ENCODE measurements around the gene ERC1.

Gene ERC1

DNA sequence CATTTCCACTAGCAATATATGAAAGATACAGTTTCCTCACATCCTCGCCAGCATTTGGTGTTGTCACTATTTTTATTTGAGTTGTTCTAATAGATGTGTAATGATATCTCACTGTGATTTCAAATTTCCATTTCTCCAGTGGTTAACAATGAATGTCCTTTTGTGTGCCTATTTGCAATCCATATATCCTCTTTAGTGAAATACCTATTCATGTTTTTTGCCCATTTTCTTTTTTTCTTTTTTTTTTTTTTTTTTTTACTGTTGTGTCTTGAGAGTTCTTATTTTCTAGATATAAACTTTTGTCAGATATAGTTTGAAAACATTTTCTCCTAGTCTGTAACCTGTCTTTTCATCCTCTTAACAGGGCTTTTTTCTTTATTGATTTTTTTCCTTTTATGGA, 524.4 kb downstream of the ERC1 start:
- H3K27me3 ChIP-seq (ENCODE audit: insufficient read depth, poor library complexity, severe bottlenecking) = no peaks in the 10 kb centered on the region
- DNase-seq (ENCODE audit: low read depth in 1 of 2, low spot score in 1 of 2) = no peak
- TF ChIP-seq POLR2AphosphoS5 (IDR thresholded peaks at IDR 0.05; ENCODE audit: low read depth) (no peak), SPI1 (IDR thresholded peaks at IDR 0.05; ENCODE audit: borderline replicate concordance, low read depth) (no peak), GABPA (IDR thresholded peaks at IDR 0.05; ENCODE audit: low read depth) (no peak)
- TF ChIP-seq, protein P1, sequence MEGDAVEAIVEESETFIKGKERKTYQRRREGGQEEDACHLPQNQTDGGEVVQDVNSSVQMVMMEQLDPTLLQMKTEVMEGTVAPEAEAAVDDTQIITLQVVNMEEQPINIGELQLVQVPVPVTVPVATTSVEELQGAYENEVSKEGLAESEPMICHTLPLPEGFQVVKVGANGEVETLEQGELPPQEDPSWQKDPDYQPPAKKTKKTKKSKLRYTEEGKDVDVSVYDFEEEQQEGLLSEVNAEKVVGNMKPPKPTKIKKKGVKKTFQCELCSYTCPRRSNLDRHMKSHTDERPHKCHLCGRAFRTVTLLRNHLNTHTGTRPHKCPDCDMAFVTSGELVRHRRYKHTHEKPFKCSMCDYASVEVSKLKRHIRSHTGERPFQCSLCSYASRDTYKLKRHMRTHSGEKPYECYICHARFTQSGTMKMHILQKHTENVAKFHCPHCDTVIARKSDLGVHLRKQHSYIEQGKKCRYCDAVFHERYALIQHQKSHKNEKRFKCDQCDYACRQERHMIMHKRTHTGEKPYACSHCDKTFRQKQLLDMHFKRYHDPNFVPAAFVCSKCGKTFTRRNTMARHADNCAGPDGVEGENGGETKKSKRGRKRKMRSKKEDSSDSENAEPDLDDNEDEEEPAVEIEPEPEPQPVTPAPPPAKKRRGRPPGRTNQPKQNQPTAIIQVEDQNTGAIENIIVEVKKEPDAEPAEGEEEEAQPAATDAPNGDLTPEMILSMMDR (IDR thresholded peaks at IDR 0.05; ENCODE audit: insufficient read depth, low read length) = no peak
- TF ChIP-seq, protein P2, sequence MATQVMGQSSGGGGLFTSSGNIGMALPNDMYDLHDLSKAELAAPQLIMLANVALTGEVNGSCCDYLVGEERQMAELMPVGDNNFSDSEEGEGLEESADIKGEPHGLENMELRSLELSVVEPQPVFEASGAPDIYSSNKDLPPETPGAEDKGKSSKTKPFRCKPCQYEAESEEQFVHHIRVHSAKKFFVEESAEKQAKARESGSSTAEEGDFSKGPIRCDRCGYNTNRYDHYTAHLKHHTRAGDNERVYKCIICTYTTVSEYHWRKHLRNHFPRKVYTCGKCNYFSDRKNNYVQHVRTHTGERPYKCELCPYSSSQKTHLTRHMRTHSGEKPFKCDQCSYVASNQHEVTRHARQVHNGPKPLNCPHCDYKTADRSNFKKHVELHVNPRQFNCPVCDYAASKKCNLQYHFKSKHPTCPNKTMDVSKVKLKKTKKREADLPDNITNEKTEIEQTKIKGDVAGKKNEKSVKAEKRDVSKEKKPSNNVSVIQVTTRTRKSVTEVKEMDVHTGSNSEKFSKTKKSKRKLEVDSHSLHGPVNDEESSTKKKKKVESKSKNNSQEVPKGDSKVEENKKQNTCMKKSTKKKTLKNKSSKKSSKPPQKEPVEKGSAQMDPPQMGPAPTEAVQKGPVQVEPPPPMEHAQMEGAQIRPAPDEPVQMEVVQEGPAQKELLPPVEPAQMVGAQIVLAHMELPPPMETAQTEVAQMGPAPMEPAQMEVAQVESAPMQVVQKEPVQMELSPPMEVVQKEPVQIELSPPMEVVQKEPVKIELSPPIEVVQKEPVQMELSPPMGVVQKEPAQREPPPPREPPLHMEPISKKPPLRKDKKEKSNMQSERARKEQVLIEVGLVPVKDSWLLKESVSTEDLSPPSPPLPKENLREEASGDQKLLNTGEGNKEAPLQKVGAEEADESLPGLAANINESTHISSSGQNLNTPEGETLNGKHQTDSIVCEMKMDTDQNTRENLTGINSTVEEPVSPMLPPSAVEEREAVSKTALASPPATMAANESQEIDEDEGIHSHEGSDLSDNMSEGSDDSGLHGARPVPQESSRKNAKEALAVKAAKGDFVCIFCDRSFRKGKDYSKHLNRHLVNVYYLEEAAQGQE (IDR thresholded peaks at IDR 0.05; ENCODE audit: insufficient replicate concordance, low read depth) = no peak
- no peak overlapping the region for H3K27ac ChIP-seq (replicated peaks)
- no peak overlapping the region for H3K4me3 ChIP-seq (replicated peaks; ENCODE audit: insufficient read depth, low read length)

DNA sequence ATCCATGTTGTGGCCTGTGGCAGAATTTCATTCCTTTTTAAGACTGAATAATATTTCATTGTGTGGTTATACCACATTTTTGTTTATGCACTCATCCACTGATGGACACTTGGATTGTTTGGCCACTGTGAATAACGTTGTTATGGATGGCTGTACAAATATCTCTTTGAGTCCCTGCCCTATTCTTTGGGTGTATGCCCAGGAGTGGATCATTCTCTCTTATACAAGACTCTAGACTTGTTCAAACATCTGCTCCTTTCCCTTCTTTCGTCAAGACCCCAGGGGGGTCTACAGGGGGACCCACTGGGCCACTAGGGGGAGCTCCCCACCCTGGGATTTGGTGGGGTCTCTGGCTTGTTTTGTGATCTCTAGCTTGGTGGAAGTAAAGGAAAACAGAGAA, 526.0 kb downstream of the ERC1 start:
- no peak overlapping the region for H3K4me3 ChIP-seq (replicated peaks; ENCODE audit: insufficient read depth, low read length)

DNA sequence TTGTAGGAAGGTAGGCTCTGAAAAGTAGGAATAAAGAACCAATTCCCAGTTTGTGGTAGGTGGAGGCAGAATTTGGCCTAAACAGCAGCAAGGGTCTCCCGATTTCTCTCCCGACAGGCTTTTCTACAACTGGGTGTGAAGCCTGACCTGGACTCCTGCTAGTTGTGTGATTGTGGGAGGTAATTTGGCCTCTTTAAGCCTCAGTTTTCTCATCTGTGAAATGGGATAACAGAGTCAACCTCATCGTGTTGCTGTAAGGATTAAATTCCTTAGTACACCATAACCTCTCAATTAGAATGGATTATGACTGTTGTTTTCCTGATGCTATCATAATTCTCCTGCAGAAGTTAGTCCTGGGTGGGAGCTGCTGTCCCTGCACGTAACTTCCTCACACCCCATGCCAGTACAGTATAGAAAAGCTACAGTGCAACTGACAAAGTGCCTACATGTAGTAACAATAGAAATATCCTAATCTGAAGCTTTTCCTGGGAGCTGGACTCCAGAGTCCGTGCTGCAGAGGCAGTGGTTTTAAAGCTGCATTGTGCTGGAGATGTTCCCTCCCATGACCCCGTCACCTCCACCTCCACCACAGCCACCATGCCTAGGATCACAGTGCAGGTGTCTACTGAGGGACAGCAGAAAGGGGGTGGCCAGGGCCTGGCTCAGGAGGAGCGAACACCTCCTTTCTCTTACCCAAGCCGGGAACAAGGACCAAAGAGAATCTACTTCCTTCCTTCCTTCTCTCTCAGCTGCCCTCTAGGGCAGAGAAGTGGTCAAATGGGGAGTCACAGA, 526.9 kb downstream of the ERC1 start:
- H3K27ac ChIP-seq (replicated peaks) = no peak overlapping the region

More for the DNA sequence above, 526.0 kb downstream of the ERC1 start:
- no peak for DNase-seq (ENCODE audit: low read depth in 1 of 2, low spot score in 1 of 2)
- H3K27me3 ChIP-seq (ENCODE audit: insufficient read depth, poor library complexity, severe bottlenecking) = no peaks in the 10 kb centered on the region
- TF ChIP-seq POLR2AphosphoS5 (IDR thresholded peaks at IDR 0.05; ENCODE audit: low read depth) = no peak
- TF ChIP-seq, protein P2 (IDR thresholded peaks at IDR 0.05; ENCODE audit: insufficient replicate concordance, low read depth) = no peak
- TF ChIP-seq SPI1 (IDR thresholded peaks at IDR 0.05; ENCODE audit: borderline replicate concordance, low read depth) = no peak
- no peak for TF ChIP-seq GABPA (IDR thresholded peaks at IDR 0.05; ENCODE audit: low read depth)
- TF ChIP-seq, protein P1 (IDR thresholded peaks at IDR 0.05; ENCODE audit: insufficient read depth, low read length) = no peak
- no peak overlapping the region for H3K27ac ChIP-seq (replicated peaks)

More for the DNA sequence above, 526.9 kb downstream of the ERC1 start:
- H3K4me3 ChIP-seq (replicated peaks; ENCODE audit: insufficient read depth, low read length) = no peak overlapping the region
- TF ChIP-seq GABPA (IDR thresholded peaks at IDR 0.05; ENCODE audit: low read depth) (no peak), SPI1 (IDR thresholded peaks at IDR 0.05; ENCODE audit: borderline replicate concordance, low read depth) (no peak), POLR2AphosphoS5 (IDR thresholded peaks at IDR 0.05; ENCODE audit: low read depth) (no peak)
- TF ChIP-seq, protein P2 (IDR thresholded peaks at IDR 0.05; ENCODE audit: insufficient replicate concordance, low read depth) = no peak
- TF ChIP-seq, protein P1 (IDR thresholded peaks at IDR 0.05; ENCODE audit: insufficient read depth, low read length) = no peak
- no peaks in the 10 kb centered on the region for H3K27me3 ChIP-seq (ENCODE audit: insufficient read depth, poor library complexity, severe bottlenecking)
- DNase-seq (ENCODE audit: low read depth in 1 of 2, low spot score in 1 of 2) = no peak
